ENCODE data around the gene SAP30BP. TPM values are rescaled to one million over a fixed set of nuclear protein-coding genes. Genes with fewer than 3 reads are reported as not detected.

The SAP30BP gene
- total and polyA plus RNA-seq, 2 experiments from 2014 or later, result 44.9 to 97.9 TPM

DNA sequence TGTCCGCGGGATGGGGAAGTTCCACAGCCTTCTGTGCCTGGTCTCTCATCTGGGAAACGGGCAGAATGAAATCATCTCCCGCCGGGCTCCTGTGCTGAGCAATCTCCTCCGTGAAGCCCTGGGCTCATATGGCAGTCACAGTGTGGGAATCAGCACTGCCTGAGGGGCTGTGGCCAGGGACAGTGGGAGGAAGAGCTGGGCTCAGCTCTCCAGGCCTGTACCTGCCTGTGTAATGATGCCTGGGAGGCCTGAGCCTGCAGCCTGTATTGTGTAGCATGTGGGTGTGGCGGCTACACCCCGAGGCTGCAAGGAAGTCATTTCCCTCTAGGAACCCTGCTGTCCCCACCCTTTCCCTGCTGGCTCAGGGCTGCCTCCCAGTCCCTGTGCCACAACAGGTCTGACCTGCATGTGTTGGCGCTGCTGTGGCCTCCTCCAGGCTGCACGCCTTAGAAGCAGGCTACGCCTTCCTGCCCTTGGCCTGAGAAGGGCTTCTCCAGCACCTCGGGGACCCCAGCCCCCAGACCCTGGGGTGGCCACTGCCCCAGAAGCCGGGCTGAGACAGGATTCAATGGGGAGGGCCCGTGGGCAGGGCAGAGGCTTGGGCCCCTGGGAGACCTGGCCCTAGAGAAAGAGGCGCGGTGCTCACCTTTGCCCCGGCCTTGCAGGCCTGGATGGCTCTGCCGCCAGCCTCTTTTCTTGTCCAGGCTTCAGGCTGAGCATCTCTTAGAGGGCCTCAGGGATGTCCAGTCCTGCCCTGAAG is 56.2 kb downstream of the SAP30BP start:
- no peak overlapping the region for H3K27ac ChIP-seq (ENCODE audit: low read depth)
- no peaks in the 10 kb centered on the region for H4K20me1 ChIP-seq (replicated peaks; ENCODE audit: insufficient read depth)
- no peak overlapping the region for H3K4me3 ChIP-seq
- peaks cover 17% of the 10 kb centered on the region for H3K27me3 ChIP-seq (ENCODE audit: insufficient read depth)
- H3K9me3 Mint-ChIP-seq, result no peaks in the 10 kb centered on the region
- DNase-seq (ENCODE audit: low spot score) (no peak), ATAC-seq (no peak)
- H3K4me1 ChIP-seq (ENCODE audit: insufficient read depth), result no peaks in the 10 kb centered on the region; the same call in 1 of the 2 replicates
- H3K4me3 Mint-ChIP-seq, result no peak overlapping the region
- no peak overlapping the region for H2AFZ ChIP-seq
- no peaks in the 10 kb centered on the region for H3K79me2 ChIP-seq (replicated peaks; ENCODE audit: insufficient read depth)
- H3K27me3 Mint-ChIP-seq (ENCODE audit: insufficient read depth, low read depth, poor library complexity), result peaks cover 23% of the 10 kb centered on the region
- TF ChIP-seq ZNF331 (CRISPR knock-in tag; IDR thresholded peaks at IDR 0.05; ENCODE audit: low read depth), result no peak
- TF ChIP-seq EZH2 (IDR thresholded peaks at IDR 0.05; ENCODE audit: low read depth, unreplicated experiment), result no peak
- TF ChIP-seq, protein P1, sequence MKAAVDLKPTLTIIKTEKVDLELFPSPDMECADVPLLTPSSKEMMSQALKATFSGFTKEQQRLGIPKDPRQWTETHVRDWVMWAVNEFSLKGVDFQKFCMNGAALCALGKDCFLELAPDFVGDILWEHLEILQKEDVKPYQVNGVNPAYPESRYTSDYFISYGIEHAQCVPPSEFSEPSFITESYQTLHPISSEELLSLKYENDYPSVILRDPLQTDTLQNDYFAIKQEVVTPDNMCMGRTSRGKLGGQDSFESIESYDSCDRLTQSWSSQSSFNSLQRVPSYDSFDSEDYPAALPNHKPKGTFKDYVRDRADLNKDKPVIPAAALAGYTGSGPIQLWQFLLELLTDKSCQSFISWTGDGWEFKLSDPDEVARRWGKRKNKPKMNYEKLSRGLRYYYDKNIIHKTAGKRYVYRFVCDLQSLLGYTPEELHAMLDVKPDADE (IDR thresholded peaks at IDR 0.05), result no peak
- TF ChIP-seq, protein P2, sequence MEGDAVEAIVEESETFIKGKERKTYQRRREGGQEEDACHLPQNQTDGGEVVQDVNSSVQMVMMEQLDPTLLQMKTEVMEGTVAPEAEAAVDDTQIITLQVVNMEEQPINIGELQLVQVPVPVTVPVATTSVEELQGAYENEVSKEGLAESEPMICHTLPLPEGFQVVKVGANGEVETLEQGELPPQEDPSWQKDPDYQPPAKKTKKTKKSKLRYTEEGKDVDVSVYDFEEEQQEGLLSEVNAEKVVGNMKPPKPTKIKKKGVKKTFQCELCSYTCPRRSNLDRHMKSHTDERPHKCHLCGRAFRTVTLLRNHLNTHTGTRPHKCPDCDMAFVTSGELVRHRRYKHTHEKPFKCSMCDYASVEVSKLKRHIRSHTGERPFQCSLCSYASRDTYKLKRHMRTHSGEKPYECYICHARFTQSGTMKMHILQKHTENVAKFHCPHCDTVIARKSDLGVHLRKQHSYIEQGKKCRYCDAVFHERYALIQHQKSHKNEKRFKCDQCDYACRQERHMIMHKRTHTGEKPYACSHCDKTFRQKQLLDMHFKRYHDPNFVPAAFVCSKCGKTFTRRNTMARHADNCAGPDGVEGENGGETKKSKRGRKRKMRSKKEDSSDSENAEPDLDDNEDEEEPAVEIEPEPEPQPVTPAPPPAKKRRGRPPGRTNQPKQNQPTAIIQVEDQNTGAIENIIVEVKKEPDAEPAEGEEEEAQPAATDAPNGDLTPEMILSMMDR (conservative IDR thresholded peaks at IDR 0.05; ENCODE audit: low read depth in 2 of 2), result no peak
- H3K36me3 ChIP-seq (ENCODE audit: insufficient read depth), result no peaks in the 10 kb centered on the region
- H3K4me1 Mint-ChIP-seq, result peaks cover 2% of the 10 kb centered on the region; the same call in 2 of the 3 replicates
- no peaks in the 10 kb centered on the region for H3K9me2 ChIP-seq (ENCODE audit: insufficient read depth)
- no peak overlapping the region for H3K27ac Mint-ChIP-seq
- H3K36me3 Mint-ChIP-seq (ENCODE audit: low read depth), result no peaks in the 10 kb centered on the region
- peaks cover 12% of the 10 kb centered on the region; the same call in 1 of the 2 replicates for H3F3A ChIP-seq (replicated peaks; ENCODE audit: low read depth)
- H3K4me2 ChIP-seq, result no peak overlapping the region

DNA sequence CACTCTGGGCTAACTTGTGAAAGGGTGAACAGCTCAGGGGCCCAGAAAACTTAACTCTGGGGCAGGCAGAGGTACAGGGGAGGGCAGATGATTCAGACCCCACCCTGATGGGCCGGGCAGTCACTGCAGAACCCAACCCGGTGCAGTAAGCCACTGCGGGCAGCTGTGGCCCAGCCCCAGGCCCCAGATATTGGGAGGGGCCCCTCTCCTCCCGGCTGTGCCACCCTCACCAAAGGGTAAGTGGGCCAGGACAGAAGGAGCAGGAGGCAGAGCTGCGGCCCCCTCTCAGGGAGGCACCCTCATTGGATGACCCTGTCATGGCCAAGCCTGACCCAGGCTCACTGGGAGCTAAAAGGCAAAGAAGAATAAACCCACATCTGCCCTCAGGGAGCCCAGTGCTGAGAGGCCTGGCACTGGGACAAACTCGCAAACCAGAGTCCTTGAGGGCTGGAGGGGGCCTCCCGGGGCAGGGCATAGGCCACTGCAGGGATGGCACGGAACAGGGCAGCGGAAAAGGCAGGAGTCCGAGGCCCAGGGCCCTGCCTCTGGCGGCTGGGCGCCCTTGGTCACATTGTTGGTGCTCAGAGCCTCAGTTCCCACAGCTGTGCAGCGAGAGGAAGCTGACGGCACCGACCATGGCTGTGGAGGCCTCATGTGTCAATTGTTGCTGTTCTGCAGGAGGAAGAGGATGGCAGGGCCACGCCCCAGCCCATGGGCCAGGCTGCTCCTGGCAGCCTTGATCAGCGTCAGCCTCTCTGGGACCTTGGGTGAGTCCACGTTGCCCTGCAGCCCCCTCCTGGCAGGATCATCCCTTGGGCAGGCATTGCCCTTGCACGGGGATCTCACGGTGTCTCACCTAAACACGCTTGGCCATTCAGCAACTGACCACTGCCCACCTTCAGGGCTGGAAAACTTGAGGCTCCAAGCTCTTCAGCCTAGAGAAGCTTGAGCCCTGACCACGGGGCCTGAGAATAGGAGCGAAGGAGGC is 57.2 kb downstream of the SAP30BP start:
- no peak overlapping the region for H3K4me3 Mint-ChIP-seq
- no peaks in the 10 kb centered on the region for H3K36me3 Mint-ChIP-seq (ENCODE audit: low read depth)
- ATAC-seq (no peak), DNase-seq (ENCODE audit: low spot score) (no peak)
- Histone ChIP-seq H3K79me2 (replicated peaks; ENCODE audit: insufficient read depth) (no peaks in the 10 kb centered on the region), H3F3A (replicated peaks; ENCODE audit: low read depth) (peaks cover 12% of the 10 kb centered on the region; the same call in 1 of the 2 replicates), H3K4me1 (ENCODE audit: insufficient read depth) (no peaks in the 10 kb centered on the region; the same call in 1 of the 2 replicates), H3K4me3 (no peak overlapping the region), H3K27me3 (ENCODE audit: insufficient read depth) (peaks cover 16% of the 10 kb centered on the region), H4K20me1 (replicated peaks; ENCODE audit: insufficient read depth) (no peaks in the 10 kb centered on the region), H2AFZ (no peak overlapping the region), H3K9me2 (ENCODE audit: insufficient read depth) (no peaks in the 10 kb centered on the region), H3K36me3 (ENCODE audit: insufficient read depth) (no peaks in the 10 kb centered on the region), H3K27ac (ENCODE audit: low read depth) (no peak overlapping the region), H3K4me2 (no peak overlapping the region)
- no peaks in the 10 kb centered on the region for H3K9me3 Mint-ChIP-seq
- peaks cover 2% of the 10 kb centered on the region; the same call in 2 of the 3 replicates for H3K4me1 Mint-ChIP-seq
- H3K27ac Mint-ChIP-seq, result no peak overlapping the region
- peaks cover 25% of the 10 kb centered on the region for H3K27me3 Mint-ChIP-seq (ENCODE audit: insufficient read depth, low read depth, poor library complexity)
- TF ChIP-seq NANOG (IDR thresholded peaks at IDR 0.05; ENCODE audit: borderline replicate concordance), result no peak
- TF ChIP-seq, protein P3, sequence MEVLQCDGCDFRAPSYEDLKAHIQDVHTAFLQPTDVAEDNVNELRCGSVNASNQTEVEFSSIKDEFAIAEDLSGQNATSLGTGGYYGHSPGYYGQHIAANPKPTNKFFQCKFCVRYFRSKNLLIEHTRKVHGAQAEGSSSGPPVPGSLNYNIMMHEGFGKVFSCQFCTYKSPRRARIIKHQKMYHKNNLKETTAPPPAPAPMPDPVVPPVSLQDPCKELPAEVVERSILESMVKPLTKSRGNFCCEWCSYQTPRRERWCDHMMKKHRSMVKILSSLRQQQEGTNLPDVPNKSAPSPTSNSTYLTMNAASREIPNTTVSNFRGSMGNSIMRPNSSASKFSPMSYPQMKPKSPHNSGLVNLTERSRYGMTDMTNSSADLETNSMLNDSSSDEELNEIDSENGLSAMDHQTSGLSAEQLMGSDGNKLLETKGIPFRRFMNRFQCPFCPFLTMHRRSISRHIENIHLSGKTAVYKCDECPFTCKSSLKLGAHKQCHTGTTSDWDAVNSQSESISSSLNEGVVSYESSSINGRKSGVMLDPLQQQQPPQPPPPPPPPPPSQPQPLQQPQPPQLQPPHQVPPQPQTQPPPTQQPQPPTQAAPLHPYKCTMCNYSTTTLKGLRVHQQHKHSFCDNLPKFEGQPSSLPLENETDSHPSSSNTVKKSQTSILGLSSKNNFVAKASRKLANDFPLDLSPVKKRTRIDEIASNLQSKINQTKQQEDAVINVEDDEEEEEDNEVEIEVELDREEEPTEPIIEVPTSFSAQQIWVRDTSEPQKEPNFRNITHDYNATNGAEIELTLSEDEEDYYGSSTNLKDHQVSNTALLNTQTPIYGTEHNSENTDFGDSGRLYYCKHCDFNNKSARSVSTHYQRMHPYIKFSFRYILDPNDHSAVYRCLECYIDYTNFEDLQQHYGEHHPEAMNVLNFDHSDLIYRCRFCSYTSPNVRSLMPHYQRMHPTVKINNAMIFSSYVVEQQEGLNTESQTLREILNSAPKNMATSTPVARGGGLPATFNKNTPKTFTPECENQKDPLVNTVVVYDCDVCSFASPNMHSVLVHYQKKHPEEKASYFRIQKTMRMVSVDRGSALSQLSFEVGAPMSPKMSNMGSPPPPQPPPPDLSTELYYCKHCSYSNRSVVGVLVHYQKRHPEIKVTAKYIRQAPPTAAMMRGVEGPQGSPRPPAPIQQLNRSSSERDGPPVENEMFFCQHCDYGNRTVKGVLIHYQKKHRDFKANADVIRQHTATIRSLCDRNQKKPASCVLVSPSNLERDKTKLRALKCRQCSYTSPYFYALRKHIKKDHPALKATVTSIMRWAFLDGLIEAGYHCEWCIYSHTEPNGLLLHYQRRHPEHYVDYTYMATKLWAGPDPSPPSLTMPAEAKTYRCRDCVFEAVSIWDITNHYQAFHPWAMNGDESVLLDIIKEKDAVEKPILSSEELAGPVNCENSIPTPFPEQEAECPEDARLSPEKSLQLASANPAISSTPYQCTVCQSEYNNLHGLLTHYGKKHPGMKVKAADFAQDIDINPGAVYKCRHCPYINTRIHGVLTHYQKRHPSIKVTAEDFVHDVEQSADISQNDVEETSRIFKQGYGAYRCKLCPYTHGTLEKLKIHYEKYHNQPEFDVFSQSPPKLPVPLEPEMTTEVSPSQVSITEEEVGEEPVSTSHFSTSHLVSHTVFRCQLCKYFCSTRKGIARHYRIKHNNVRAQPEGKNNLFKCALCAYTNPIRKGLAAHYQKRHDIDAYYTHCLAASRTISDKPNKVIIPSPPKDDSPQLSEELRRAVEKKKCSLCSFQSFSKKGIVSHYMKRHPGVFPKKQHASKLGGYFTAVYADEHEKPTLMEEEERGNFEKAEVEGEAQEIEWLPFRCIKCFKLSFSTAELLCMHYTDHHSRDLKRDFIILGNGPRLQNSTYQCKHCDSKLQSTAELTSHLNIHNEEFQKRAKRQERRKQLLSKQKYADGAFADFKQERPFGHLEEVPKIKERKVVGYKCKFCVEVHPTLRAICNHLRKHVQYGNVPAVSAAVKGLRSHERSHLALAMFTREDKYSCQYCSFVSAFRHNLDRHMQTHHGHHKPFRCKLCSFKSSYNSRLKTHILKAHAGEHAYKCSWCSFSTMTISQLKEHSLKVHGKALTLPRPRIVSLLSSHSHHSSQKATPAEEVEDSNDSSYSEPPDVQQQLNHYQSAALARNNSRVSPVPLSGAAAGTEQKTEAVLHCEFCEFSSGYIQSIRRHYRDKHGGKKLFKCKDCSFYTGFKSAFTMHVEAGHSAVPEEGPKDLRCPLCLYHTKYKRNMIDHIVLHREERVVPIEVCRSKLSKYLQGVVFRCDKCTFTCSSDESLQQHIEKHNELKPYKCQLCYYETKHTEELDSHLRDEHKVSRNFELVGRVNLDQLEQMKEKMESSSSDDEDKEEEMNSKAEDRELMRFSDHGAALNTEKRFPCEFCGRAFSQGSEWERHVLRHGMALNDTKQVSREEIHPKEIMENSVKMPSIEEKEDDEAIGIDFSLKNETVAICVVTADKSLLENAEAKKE (CRISPR knock-in tag; IDR thresholded peaks at IDR 0.05), result no peak
- TF ChIP-seq, protein P1 (IDR thresholded peaks at IDR 0.05), result no peak
- no peak for TF ChIP-seq CREB1 (CRISPR knock-in tag; IDR thresholded peaks at IDR 0.05; ENCODE audit: low read depth)
- TF ChIP-seq ZNF331 (CRISPR knock-in tag; IDR thresholded peaks at IDR 0.05; ENCODE audit: low read depth), result no peak

Measured in GM23338 (cell line).